Mucosa of descending colon (tissue), 3 donors: Measurements from ENCODE around the gene EIF4G1. TPM values are rescaled to one million over a fixed set of nuclear protein-coding genes. Genes with fewer than 3 reads are reported as not detected.
A peak's percentile ranks its signal among the peaks of the same experiment; 100 is the strongest.
"Not testable (repeated sequence)": the region's sequence is repeated elsewhere in the genome, so short reads cannot be mapped to it uniquely, and the experiment has no call there.

Source experiments
- ATAC-seq: fragments of 200-7000 bp; cut with Tn5 transposase; one replicate; pipeline ENCODE4 v1.9.1; 2020; ENCODE audit warnings: mild to moderate bottlenecking, moderate library complexity
- DNase-seq, 3 donors: peaks; one replicate each; pipeline ENCODE4 v3.0.0-alpha.2; 2020
- H3K36me3 ChIP-seq: fragments of 200-600 bp; one replicate; pipeline ENCODE4 v1.8.0; 2021; ENCODE audit warnings: low read depth, mild to moderate bottlenecking
- H3K4me1 ChIP-seq: fragments of 200-600 bp; one replicate; pipeline ENCODE4 v1.8.0; 2021; ENCODE audit warnings: low read depth, mild to moderate bottlenecking
- H3K4me3 ChIP-seq: fragments of 200-600 bp; one replicate; pipeline ENCODE4 v1.8.0; 2021; ENCODE audit warnings: mild to moderate bottlenecking
- H3K9me3 ChIP-seq: fragments of 200-600 bp; one replicate; pipeline ENCODE4 v1.8.0; 2021; ENCODE audit warnings: mild to moderate bottlenecking
- CTCF ChIP-seq: fragments of 200-600 bp; IDR thresholded peaks from one replicate; pipeline ENCODE4 v1.8.0; 2022; ENCODE audit warnings: antibody characterized with exemption, mild to moderate bottlenecking
- intact Hi-C, 2 donors: fragments of 100-400 bp; cut with DNase I in 1 of 2; cut with micrococcal nuclease in 1 of 2; formaldehyde crosslinking; loops; one replicate each; pipeline versions ENCODE4 v1.11.0 to v1.11.1; 2022; cut with DNase I, micrococcal nuclease
- long read RNA-seq, 2 donors: library from polyadenylated mRNA; unstranded; transcript quantifications; one replicate each; pipeline ENCODE4 v2.0.0, GENCODE V29; 2019 to 2021
- total RNA-seq, 3 donors: library from RNA; stranded (reverse); fragmentation: NEBNext Ultra II Directional in 2 of 3; extraction: Animal tissue kit (Norgen Biotek cat#: 25700) in 2 of 3; gene quantifications; one replicate each; pipeline versions ENCODE4 v1.2.1 to v1.2.4, GENCODE V29; 2021 to 2023
- donor health status: DM: no; HTN: no; CAD: no; lungs with moderate emphysema.
- donor health status: DM: no; HTN: no; CAD: no.
- donor health status: DM: no; HTN: yes; CAD: no.

The EIF4G1 gene
- 100 to 1,000 TPM; 256 to 305 (median 267) TPM for total RNA-seq
- long read RNA-seq, donor 1, full-length matches to known transcripts, result 11 of 158 reads
- long read RNA-seq, donor 1, partial matches to known transcripts, result 130 of 158 reads
- long read RNA-seq, donor 1, other reads (novel, unspliced or antisense), result 17 of 158 reads
- long read RNA-seq, donor 2, partial matches to known transcripts, result 29 of 36 reads
- long read RNA-seq, donor 2, other reads (novel, unspliced or antisense), result 7 of 36 reads

GRCh38 chr3:184314363-184314699 is at the start of gene EIF4G1:
Gene EIF4G1, plus strand, starts transcription at chr3:184314606. Its CDS starts 1,191 bp downstream, at chr3:184315797.
- Histone ChIP-seq H3K4me3 (peak within 1 kb of the TSS; percentile 84), H3K36me3 (peaks cover 4% of the 10 kb centered on the region), H3K4me1 (peaks cover 36% of the 10 kb centered on the region), H3K9me3 (no peaks in the 10 kb centered on the region)
- peak; percentile 89 for ATAC-seq
- intact Hi-C loops, result no loop called here
- no peak for TF ChIP-seq CTCF
- peak; percentile 97 for DNase-seq

GRCh38 chr3:184267249-184267648 is 47.2 kb upstream of the EIF4G1 start:
- H3K36me3 ChIP-seq, ATAC-seq, DNase-seq, H3K4me3 ChIP-seq, H3K9me3 ChIP-seq, H3K4me1 ChIP-seq, intact Hi-C loops: not testable (repeated sequence)

- no peaks in the 10 kb centered on the region for H3K4me1 ChIP-seq
- intact Hi-C loops, result no loop called here
- no peaks in the 10 kb centered on the region for H3K9me3 ChIP-seq
- DNase-seq, result no peak
- no peak overlapping the region for H3K4me3 ChIP-seq
- ATAC-seq, result no peak
- no peaks in the 10 kb centered on the region for H3K36me3 ChIP-seq
- TF ChIP-seq CTCF, result no peak
Measured at GRCh38 chr3:184272269-184272668, 42.1 kb upstream of the EIF4G1 start.

- intact Hi-C loops, result no loop called here
- no peak for ATAC-seq
- no peak overlapping the region for H3K4me3 ChIP-seq
Measured at GRCh38 chr3:184275381-184275701, 39.1 kb upstream of the EIF4G1 start.

GRCh38 chr3:184275961-184276910 is 38.2 kb upstream of the EIF4G1 start, which contains the start of gene ECE2:
Gene ECE2, plus strand, starts transcription at chr3:184276022. Its CDS starts 132 bp downstream, at chr3:184276154.
- no peak for TF ChIP-seq CTCF
- no peaks in the 10 kb centered on the region for H3K4me1 ChIP-seq
- H3K9me3 ChIP-seq, result no peaks in the 10 kb centered on the region
- DNase-seq, result no peak
- H3K36me3 ChIP-seq, result no peaks in the 10 kb centered on the region
- no peak for ATAC-seq
- intact Hi-C loops, result no loop called here
- no peak within 1 kb of the TSS for H3K4me3 ChIP-seq

More at GRCh38 chr3:184275381-184275701, 39.1 kb upstream of the EIF4G1 start:
- Histone ChIP-seq H3K4me1 (no peaks in the 10 kb centered on the region), H3K9me3 (no peaks in the 10 kb centered on the region), H3K36me3 (no peaks in the 10 kb centered on the region)
- no peak for DNase-seq
- no peak for TF ChIP-seq CTCF

- Histone ChIP-seq H3K4me1 (no peaks in the 10 kb centered on the region), H3K9me3 (no peaks in the 10 kb centered on the region), H3K4me3 (no peak overlapping the region), H3K36me3 (no peaks in the 10 kb centered on the region)
- TF ChIP-seq CTCF, result no peak
- no peak for DNase-seq
- intact Hi-C loops, result no loop called here
- ATAC-seq, result no peak
Measured at GRCh38 chr3:184277366-184277765, 37.0 kb upstream of the EIF4G1 start.
